Sigmoid colon (tissue), 4 donors: Measurements from ENCODE around the gene CTXND2.

Experiments
- CTCF ChIP-seq, 4 experiments: fragments of 450-650 bp in 3 of 4; fragments of 200-600 bp in 1 of 4; IDR thresholded peaks; one replicate each; pipeline ENCODE4 v1.5.1; 2016 to 2019; ENCODE audit warnings: antibody characterized with exemption in 4 of 4, mild to moderate bottlenecking in 3 of 4, moderate library complexity in 2 of 4
- POLR2A ChIP-seq, 2 donors: fragments of 450-650 bp; IDR thresholded peaks; one replicate each; pipeline ENCODE4 v1.6.1; 2016; ENCODE audit warnings: antibody characterized with exemption in 2 of 2, mild to moderate bottlenecking in 2 of 2, moderate library complexity in 2 of 2
- POLR2AphosphoS5 ChIP-seq, 4 donors: sonication (generic); formaldehyde crosslinking; IDR thresholded peaks; one replicate each; pipeline ENCODE4 v1.6.1; 2017; ENCODE audit warnings: antibody characterized with exemption in 4 of 4

- no peak for TF ChIP-seq POLR2A (IDR thresholded peaks at IDR 0.05)
- no peak for TF ChIP-seq CTCF (IDR thresholded peaks at IDR 0.05)
- no peak for TF ChIP-seq POLR2AphosphoS5 (IDR thresholded peaks at IDR 0.05)
Observed at GRCh38 chr1:150955280-150955679, 68.3 kb downstream of the CTXND2 start.
